ENCODE results near the gene COL13A1.

Gene COL13A1

DNA sequence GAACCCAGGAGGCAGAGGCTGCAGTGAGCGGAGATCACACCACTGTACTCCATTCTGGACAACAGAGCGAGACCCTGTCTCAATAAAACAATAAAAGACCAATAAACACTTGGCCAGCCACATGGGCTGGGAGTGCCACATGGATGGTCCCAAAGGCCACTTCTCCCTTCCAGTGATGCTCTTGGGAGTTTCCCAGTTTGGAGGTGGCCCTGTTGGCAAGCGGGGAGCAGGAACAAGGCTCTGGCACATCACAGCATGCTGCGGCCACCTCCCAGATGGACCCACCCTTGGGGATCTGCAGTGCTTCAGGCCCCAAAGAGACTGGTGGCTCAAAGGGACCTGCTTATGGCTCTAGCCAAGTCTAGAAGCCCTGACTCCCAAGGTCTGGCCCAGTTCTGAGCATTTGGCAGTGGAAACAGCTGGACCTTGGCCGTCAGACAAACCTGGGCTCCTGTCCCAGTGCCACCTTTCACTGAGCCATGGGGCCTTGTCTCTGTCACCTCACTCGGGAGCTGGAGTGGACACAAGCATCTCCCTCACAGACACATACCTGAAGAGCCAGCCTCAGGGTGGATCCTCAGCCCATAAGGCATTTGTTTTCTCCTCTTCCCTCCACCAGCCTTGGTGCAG, 91.7 kb downstream of the COL13A1 start:
- Histone ChIP-seq H3K27me3 (ENCODE audit: control insufficient read depth, insufficient read depth, low read length) (no peaks in the 10 kb centered on the region), H3K27ac (no peak overlapping the region), H3K4me3 (ENCODE audit: low read depth, low read length) (no peak overlapping the region), H3K9me3 (ENCODE audit: control insufficient read depth, low read length) (no peaks in the 10 kb centered on the region), H3K79me2 (no peaks in the 10 kb centered on the region), H3K36me3 (ENCODE audit: control insufficient read depth, insufficient read depth, low read length) (no peaks in the 10 kb centered on the region), H3K4me2 (ENCODE audit: low read length) (no peak overlapping the region), H3K4me1 (peaks cover 9% of the 10 kb centered on the region), H3K9ac (no peak overlapping the region), H2AFZ (no peak overlapping the region)
- TF ChIP-seq, protein P1, sequence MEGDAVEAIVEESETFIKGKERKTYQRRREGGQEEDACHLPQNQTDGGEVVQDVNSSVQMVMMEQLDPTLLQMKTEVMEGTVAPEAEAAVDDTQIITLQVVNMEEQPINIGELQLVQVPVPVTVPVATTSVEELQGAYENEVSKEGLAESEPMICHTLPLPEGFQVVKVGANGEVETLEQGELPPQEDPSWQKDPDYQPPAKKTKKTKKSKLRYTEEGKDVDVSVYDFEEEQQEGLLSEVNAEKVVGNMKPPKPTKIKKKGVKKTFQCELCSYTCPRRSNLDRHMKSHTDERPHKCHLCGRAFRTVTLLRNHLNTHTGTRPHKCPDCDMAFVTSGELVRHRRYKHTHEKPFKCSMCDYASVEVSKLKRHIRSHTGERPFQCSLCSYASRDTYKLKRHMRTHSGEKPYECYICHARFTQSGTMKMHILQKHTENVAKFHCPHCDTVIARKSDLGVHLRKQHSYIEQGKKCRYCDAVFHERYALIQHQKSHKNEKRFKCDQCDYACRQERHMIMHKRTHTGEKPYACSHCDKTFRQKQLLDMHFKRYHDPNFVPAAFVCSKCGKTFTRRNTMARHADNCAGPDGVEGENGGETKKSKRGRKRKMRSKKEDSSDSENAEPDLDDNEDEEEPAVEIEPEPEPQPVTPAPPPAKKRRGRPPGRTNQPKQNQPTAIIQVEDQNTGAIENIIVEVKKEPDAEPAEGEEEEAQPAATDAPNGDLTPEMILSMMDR (IDR thresholded peaks at IDR 0.05), result no peak

DNA sequence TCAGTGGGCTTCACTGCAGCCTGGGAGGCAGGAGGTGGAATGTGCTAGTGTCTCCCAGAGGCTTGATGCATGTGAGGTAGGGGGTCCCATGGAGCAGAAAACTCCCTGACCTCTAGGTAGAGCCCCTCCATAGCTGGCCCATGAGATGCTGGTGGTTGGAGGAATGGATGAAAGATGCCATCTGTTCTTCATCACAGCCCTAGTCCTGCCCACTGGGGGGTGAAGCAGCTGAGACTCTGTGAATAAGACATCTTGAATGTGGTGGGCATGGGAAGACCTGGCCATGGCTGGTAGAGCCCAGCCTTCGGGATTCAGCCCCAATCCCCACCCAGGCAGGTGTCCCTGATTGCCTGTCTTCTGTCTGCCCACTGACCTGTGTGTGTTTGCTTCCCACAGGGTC, 92.5 kb downstream of the COL13A1 start:
- Histone ChIP-seq H3K79me2 (no peaks in the 10 kb centered on the region), H3K27ac (no peak overlapping the region)

GRCh38 chr10:69895759-69896158, 94.1 kb downstream of the COL13A1 start:
- H3K4me2 ChIP-seq (ENCODE audit: low read length), result no peak overlapping the region
- no peaks in the 10 kb centered on the region for H3K79me2 ChIP-seq
- H3K27ac ChIP-seq, result no peak overlapping the region
- no peaks in the 10 kb centered on the region for H3K27me3 ChIP-seq (ENCODE audit: control insufficient read depth, insufficient read depth, low read length)
- H3K36me3 ChIP-seq (ENCODE audit: control insufficient read depth, insufficient read depth, low read length), result no peaks in the 10 kb centered on the region
- H3K9me3 ChIP-seq (ENCODE audit: control insufficient read depth, low read length), result no peaks in the 10 kb centered on the region
- H3K4me1 ChIP-seq, result peaks cover 3% of the 10 kb centered on the region
- TF ChIP-seq, protein P1 (IDR thresholded peaks at IDR 0.05), result no peak
- H3K4me3 ChIP-seq (ENCODE audit: low read depth, low read length), result no peak overlapping the region
- H3K9ac ChIP-seq, result no peak overlapping the region
- H2AFZ ChIP-seq, result no peak overlapping the region

More for the DNA sequence above, 92.5 kb downstream of the COL13A1 start:
- Histone ChIP-seq H3K4me2 (ENCODE audit: low read length) (no peak overlapping the region), H3K9ac (no peak overlapping the region), H3K9me3 (ENCODE audit: control insufficient read depth, low read length) (no peaks in the 10 kb centered on the region), H3K4me3 (ENCODE audit: low read depth, low read length) (no peak overlapping the region), H3K36me3 (ENCODE audit: control insufficient read depth, insufficient read depth, low read length) (no peaks in the 10 kb centered on the region), H3K27me3 (ENCODE audit: control insufficient read depth, insufficient read depth, low read length) (no peaks in the 10 kb centered on the region), H3K4me1 (peaks cover 9% of the 10 kb centered on the region), H2AFZ (no peak overlapping the region)
- TF ChIP-seq, protein P1 (IDR thresholded peaks at IDR 0.05), result no peak

DNA sequence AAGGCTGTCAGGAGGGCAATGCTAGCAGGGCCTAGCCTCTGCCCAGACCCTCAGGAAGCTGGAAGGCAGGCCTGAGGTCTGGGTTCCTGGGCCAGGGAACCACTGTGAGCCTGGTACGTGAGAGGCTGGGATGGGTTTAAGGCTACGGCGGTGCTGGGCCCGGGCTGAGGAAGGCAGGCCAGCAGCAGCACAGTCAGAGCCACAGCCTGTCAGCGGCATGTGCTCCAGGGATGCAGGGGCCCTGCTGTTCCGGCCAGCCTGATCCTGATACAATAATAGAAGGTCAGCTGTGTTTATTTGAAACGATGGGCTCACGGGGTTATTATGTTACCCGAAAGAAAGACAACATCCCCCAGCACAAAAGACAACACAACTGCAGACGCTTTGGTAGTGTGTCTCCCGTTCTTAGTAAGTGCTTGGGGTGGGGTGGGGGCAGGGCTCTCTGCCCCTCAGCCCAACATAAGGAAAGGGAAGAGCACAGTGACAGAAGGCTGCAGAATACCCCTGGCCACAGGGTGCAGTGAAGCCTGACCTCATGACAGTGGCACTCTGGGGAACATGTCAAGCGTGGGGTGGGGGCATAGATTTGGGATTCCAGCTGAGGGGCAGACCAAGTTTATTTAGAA, 95.0 kb downstream of the COL13A1 start:
- Histone ChIP-seq H3K36me3 (ENCODE audit: control insufficient read depth, insufficient read depth, low read length) (no peaks in the 10 kb centered on the region), H3K27me3 (ENCODE audit: control insufficient read depth, insufficient read depth, low read length) (no peaks in the 10 kb centered on the region), H3K4me2 (ENCODE audit: low read length) (no peak overlapping the region), H3K27ac (no peak overlapping the region), H3K79me2 (no peaks in the 10 kb centered on the region), H2AFZ (no peak overlapping the region), H3K4me3 (ENCODE audit: low read depth, low read length) (no peak overlapping the region), H3K4me1 (peaks cover 3% of the 10 kb centered on the region), H3K9ac (no peak overlapping the region), H3K9me3 (ENCODE audit: control insufficient read depth, low read length) (no peaks in the 10 kb centered on the region)
- TF ChIP-seq, protein P1 (IDR thresholded peaks at IDR 0.05), result no peak

DNA sequence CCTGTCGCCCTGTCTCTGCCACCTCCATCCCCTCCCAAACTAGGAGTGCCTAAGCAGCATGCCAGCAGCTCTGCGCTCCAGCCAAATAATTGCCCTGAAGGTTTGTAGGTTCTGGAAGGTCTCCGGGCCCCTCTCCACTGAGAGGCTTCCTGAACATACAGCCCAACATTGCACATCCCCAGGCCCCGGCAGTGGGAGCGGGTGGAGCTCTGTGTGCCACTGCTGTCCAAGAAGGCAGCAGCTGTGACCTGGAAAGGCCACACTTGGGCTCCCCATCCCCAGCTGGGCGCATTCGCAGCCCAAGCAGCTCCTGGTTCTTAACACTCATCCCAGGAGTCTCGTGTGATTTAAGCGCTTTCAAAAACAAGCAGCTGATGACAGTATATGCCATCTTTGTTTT, 95.7 kb downstream of the COL13A1 start:
- H3K4me3 ChIP-seq (ENCODE audit: low read depth, low read length), result no peak overlapping the region
- no peaks in the 10 kb centered on the region for H3K27me3 ChIP-seq (ENCODE audit: control insufficient read depth, insufficient read depth, low read length)
- no peaks in the 10 kb centered on the region for H3K36me3 ChIP-seq (ENCODE audit: control insufficient read depth, insufficient read depth, low read length)
- TF ChIP-seq, protein P1 (IDR thresholded peaks at IDR 0.05), result no peak
- no peak overlapping the region for H2AFZ ChIP-seq
- H3K9ac ChIP-seq, result no peak overlapping the region
- no peak overlapping the region for H3K4me2 ChIP-seq (ENCODE audit: low read length)
- peaks cover 3% of the 10 kb centered on the region for H3K4me1 ChIP-seq
- H3K79me2 ChIP-seq, result no peaks in the 10 kb centered on the region
- H3K27ac ChIP-seq, result no peak overlapping the region
- H3K9me3 ChIP-seq (ENCODE audit: control insufficient read depth, low read length), result no peaks in the 10 kb centered on the region
